ENCODE measurements around the gene TXNRD2.

Gene TXNRD2
- long read RNA-seq, donor 1, partial matches to known transcripts: 0 of 1 reads
- long read RNA-seq, donor 1, other reads (novel, unspliced or antisense): 0 of 1 reads
- long read RNA-seq, donor 2, partial matches to known transcripts: 0 of 2 reads
- long read RNA-seq, donor 2, other reads (novel, unspliced or antisense): 0 of 2 reads
- long read RNA-seq, donor 3, partial matches to known transcripts: 0 of 5 reads
- long read RNA-seq, donor 3, other reads (novel, unspliced or antisense): 0 of 5 reads
- long read RNA-seq, donor 4, partial matches to known transcripts: 151 of 197 reads
- long read RNA-seq, donor 4, other reads (novel, unspliced or antisense): 43 of 197 reads
- long read RNA-seq, donor 5, transcript TXNRD2-213 (7 exons, 2,020 nt): major isoform, 6 of 430 reads
- long read RNA-seq, donor 5, partial matches to known transcripts: 359 of 430 reads
- long read RNA-seq, donor 5, other reads (novel, unspliced or antisense): 62 of 430 reads
- long read RNA-seq, donor 6, partial matches to known transcripts: 0 of 2 reads
- long read RNA-seq, donor 6, other reads (novel, unspliced or antisense): 0 of 2 reads
- long read RNA-seq, donor 7, partial matches to known transcripts: 228 of 306 reads
- long read RNA-seq, donor 7, other reads (novel, unspliced or antisense): 74 of 306 reads
- long read RNA-seq, donor 8, partial matches to known transcripts: 0 of 4 reads
- long read RNA-seq, donor 8, other reads (novel, unspliced or antisense): 0 of 4 reads

- DNase-seq: peak; percentile 68
These were observed at the start of gene TXNRD2, which contains the start of gene COMT for GRCh38 chr22:19941365-19942082. Gene TXNRD2 (minus strand): TSS chr22:19941818. CDS start chr22:19941803, 15 bp downstream. Gene COMT (plus strand): TSS chr22:19941772. CDS start chr22:19962527, 20,755 bp downstream.

- no peak for DNase-seq
These were observed 49.7 kb upstream of the TXNRD2 start for GRCh38 chr22:19991395-19991644.

GRCh38 chr22:19990609-19991394, 49.2 kb upstream of the TXNRD2 start:
- no peak for DNase-seq

DNA sequence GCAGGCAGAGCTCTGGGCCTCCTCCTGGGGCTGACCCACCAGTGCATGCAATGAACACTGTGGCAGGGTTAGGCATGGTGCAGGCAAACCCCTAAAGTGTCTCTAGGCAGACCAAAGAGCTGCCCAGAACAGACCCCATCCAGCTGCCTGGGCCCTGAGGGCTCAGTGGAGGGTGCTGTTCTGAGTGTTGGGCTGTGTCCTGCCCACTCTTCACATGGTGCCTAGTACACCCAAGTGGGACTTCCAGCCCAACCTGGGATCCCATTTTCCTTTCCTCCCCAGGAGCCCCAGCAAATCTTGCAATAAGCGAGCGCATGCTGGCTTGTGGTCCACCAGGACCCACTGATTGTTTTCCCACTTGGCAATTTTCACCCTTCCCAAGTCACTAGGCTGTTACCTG, 48.6 kb upstream of the TXNRD2 start:
- DNase-seq: no peak

- no peak for DNase-seq
These were observed 48.1 kb upstream of the TXNRD2 start for GRCh38 chr22:19989725-19990067.

GRCh38 chr22:19988965-19989724, 47.5 kb upstream of the TXNRD2 start:
- no peak for DNase-seq

DNA sequence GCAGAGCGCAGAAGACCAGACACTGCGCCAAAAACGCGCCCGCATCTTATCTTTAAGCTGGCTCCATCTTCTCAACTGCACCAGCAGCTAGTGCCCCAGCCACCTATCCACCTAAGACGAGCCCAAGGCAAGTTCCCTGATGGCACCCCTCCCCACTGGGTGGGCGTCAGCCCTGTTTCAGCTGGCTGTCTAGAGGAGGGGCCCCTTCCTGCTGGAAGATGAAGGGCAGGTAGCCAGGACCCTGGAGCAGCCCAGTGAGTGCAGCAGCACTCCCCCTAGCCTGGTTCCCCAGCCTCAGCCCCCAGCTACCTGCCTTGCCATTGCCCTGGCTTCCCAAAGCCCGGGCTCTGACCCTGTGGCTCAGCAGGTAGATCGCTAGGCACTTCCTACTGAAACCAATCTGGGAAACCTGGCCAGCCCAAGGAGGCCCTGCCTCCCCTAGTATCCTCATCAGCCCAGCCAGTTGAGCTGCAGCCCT, 46.8 kb upstream of the TXNRD2 start:
- DNase-seq: no peak

DNA sequence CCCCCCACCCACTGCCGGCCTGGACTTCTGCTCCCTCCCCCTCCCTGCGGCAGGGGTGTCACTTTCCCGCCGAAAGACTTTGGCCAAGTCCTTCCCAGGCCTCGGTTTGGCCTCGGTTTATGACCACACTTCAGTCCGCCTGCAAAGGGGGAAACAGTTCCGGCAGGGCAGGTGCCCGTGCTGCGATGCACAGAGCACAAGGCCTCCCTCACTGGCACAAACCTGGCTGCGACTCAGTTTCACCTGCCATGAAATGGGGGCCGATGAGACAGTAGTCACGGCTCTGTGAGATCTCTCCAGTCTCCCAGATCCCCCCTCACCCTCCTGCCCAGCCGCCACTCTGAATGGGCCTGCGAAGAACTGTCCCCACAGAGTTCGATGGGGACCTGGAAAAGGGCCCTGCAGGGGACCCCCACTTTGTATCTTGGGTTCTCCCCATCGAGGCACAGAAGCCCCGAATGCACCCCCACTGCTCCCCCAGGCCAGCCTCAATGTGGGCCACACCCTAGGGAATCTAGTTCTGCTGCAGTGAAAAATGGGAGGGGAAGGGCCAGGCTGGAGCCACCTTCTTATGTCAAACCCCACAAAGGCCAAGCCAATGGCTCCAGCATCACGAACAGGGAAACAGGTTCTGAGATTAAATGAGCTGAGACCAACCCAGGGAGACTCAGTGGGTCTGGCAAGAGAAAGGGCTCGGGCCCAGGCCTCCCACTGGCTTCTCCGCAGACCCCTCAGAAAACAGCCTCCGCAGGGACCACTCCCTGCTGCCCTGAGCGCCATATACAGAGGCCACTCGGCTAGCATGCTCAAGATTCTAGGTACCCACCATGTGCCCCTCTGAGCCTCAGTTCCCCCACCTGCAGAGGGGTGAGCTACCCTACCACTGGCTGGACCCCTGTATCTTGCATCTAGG, 46.0 kb upstream of the TXNRD2 start:
- no peak for DNase-seq

DNA sequence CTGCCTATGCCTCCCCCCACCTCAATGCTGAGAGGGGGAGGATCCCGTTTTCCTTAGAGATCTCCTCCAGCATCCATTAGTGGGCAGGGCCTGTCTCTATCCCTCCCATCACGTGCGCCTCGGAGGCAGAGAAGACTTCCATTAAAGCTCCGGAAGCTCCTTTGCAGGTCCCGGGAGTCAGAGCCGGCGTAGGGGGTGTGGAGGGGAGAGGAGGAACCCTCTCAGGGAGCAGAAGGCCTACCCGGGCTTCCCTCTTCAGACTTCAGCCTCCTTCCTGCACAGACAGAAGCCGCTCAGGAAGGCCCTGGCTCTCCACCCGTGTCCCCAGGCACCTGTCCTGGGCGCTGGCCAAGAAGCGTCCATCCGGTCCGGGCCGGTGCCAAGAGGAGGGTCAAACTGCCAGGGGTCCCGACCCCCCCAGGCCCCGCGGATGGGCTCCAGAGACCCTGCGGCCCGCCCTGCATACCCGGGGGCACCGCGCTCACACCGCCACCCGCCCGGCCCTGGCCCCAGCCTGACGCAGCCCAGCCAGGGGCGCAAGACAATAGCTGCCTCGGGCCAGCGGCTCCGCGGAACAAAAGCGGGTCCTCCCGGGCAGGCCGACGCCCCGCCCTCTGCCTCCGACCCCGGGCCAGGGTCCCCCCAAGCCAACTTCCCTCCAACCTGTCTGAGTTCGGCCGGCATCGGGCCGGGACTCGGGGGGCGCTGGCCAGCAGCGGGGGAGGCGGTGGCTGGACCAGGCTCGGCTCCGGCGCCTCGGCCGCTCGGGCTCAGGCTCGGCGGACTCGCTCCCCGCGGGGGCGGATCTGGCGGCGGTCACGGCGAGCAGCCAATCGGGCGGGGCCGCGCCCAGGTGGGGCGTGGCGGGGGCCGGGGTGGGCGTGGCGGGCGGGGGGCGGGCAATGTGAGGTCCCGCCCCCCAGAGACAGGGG, 45.1 kb upstream of the TXNRD2 start:
- peak; percentile 88 for DNase-seq

DNA sequence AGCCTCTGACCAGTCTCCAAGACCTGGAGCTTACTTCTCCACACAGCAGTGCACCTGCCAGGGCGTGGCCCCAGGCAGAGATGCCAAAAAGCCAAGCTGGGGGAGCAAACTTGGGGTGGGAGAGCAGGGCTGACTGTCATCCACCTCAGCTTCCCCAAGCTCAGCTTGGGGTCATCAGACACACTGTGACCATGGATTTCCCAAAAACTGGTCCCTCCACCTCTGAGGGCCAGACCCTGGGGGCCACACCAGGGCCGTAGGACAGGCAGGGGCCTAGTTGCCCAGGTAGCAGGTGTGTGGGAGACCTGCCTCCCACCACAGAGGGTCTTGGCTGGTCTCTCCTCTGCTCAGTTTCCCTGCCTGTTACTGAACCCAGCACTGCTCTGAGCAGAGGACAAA, 44.4 kb upstream of the TXNRD2 start:
- DNase-seq: no peak

DNA sequence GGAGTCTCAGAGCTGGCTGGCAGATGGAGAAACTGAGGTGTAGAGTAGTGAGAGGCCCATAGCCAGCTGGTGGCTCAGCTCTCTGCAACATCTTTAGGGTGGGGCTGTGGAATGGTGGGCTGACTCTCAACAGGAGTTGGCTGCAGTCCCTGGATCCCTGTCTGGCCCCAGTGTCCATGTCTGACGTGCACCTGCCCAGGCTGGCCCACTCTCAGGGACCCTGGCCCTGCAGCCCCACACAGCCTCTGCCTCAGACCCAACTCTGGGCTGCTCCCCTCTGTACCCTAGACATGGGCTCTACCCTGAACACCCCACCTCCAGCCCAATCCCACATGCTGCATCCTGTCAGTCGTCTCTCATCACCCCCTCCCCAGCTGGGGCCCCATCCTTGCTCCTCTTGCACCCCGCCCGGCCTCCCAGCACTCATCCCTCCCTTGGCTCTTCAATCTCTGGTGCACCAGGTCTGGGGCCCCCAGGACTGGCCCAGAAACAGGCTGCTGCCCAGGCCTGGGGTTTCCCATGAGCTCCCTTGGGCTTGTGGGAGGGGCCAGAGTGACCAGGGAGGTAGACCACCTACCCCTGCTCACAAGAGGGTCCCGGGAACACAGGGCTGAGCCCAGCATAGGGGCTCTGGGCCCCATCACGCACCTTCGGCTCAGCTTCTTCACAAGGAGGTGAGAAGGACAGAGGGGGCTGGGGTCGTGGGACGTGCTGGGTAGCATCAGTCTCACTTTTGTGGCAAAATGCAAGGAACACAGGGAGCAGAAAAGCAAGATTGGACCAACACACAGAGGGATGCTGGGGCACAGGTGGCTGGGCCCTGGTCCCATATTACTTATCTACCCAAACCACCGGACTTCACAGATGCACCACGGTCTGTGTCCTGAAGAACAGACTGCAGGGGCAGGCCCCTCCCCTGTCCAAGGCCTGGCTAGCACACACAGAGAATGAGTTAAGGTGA, 43.5 kb upstream of the TXNRD2 start:
- no peak for DNase-seq

- no peak for DNase-seq
These were observed 42.7 kb upstream of the TXNRD2 start for GRCh38 chr22:19984201-19984753.

- DNase-seq: no peak
These were observed 42.1 kb upstream of the TXNRD2 start for GRCh38 chr22:19983741-19984140.

- no peak for DNase-seq
These were observed 41.5 kb upstream of the TXNRD2 start for GRCh38 chr22:19982991-19983578.

- DNase-seq: no peak
These were observed 40.6 kb upstream of the TXNRD2 start for GRCh38 chr22:19981961-19982920.
